H1 (cell line): ENCODE results near the gene RBM19. TPM values are rescaled to one million over a fixed set of nuclear protein-coding genes. Genes with fewer than 3 reads are reported as not detected.
A peak's percentile ranks its signal among the peaks of the same experiment; 100 is the strongest.

Experiments
- CTCF ChIA-PET: fragments of 300-600 bp; sonication (Branson Sonifier 250); formaldehyde crosslinking; loops from one replicate; lab custom pipeline; 2021; ENCODE audit not compliant: partially characterized antibody; lab: Charles Lee
- POLR2A ChIA-PET: fragments of 300-600 bp; sonication (Branson Sonifier 250); formaldehyde crosslinking; loops from one replicate; lab custom pipeline; 2021; ENCODE audit warnings: inconsistent platforms; ENCODE audit not compliant: partially characterized antibody; lab: Charles Lee
- DNase-seq, 2 experiments: peaks; one replicate each; pipeline versions ENCODE4 v3.0.0 to v3.0.0-alpha.2; 2010 to 2022; ENCODE audit warnings: low spot score in 2 of 2, low read depth in 1 of 2, mixed read lengths in 1 of 2
- FAIRE-seq: peaks from 2 replicates; lab custom pipeline; 2011; peaks lifted over from hg19 to GRCh38; lab: Jason Lieb, UNC
- H2AFZ ChIP-seq: 2 replicates; pipeline ENCODE4 v1.8.1; 2012; ENCODE audit warnings: low read length, inconsistent platforms
- H2AK5ac ChIP-seq: 2 replicates; pipeline ENCODE4 v1.6.1; 2013; ENCODE audit warnings: low read depth, low read length
- H2BK120ac ChIP-seq: replicated peaks from 2 replicates; pipeline ENCODE3; 2013; ENCODE audit warnings: low read depth, low read length, inconsistent platforms
- H2BK12ac ChIP-seq: 2 replicates; pipeline ENCODE4 v1.6.1; 2013; ENCODE audit warnings: low read depth, low read length
- H2BK15ac ChIP-seq: 2 replicates; pipeline ENCODE4 v1.6.1; 2013; ENCODE audit warnings: low read length
- H2BK20ac ChIP-seq: 2 replicates; pipeline ENCODE4 v1.6.1; 2013; ENCODE audit warnings: low read length
- H2BK5ac ChIP-seq: 2 replicates; pipeline ENCODE4 v1.6.1; 2013; ENCODE audit warnings: low read depth, low read length
- H3K14ac ChIP-seq: 2 replicates; pipeline ENCODE4 v1.6.1; 2013; ENCODE audit warnings: inconsistent platforms; ENCODE audit not compliant: insufficient read length
- H3K18ac ChIP-seq: 2 replicates; pipeline ENCODE4 v1.6.1; 2013; ENCODE audit warnings: low read length; ENCODE audit errors: extremely low read depth
- H3K23ac ChIP-seq: 2 replicates; pipeline ENCODE4 v1.6.1; 2013; ENCODE audit warnings: inconsistent platforms; ENCODE audit not compliant: insufficient read length
- H3K23me2 ChIP-seq: 2 replicates; pipeline ENCODE4 v1.6.1; 2013; ENCODE audit warnings: low read depth, low read length
- H3K27ac ChIP-seq: 2 replicates; pipeline ENCODE4 v1.6.1; 2011; ENCODE audit warnings: low read depth, low read length, inconsistent platforms
- H3K27me3 ChIP-seq, 4 experiments: replicated peaks in 1 of 4; 1 replicate in 1 of 4; 2 replicates in 3 of 4; pipeline versions ENCODE4 v1.6.1 to v1.8.1; 2011 to 2013; ENCODE audit warnings: low read length in 3 of 4, mild to moderate bottlenecking in 3 of 4, inconsistent platforms in 2 of 4, mixed read lengths in 2 of 4, moderate library complexity in 1 of 4; ENCODE audit not compliant: control insufficient read depth in 3 of 4, insufficient read depth in 3 of 4; ENCODE audit errors: extremely low read depth in 1 of 4
- H3K36me3 ChIP-seq, 4 experiments: 2 replicates each; pipeline versions ENCODE4 v1.6.1 to v1.8.1; 2011 to 2013; ENCODE audit warnings: mild to moderate bottlenecking in 4 of 4, low read length in 3 of 4, moderate library complexity in 2 of 4, control low read depth in 1 of 4, inconsistent platforms in 1 of 4; ENCODE audit not compliant: insufficient read depth in 4 of 4, control insufficient read depth in 2 of 4
- H3K4ac ChIP-seq: replicated peaks from 2 replicates; pipeline ENCODE3; 2013; ENCODE audit warnings: low read length, low read depth, mixed read lengths, inconsistent platforms; ENCODE audit not compliant: insufficient read length
- H3K4me1 ChIP-seq, 4 experiments: replicated peaks in 1 of 4; 1 replicate in 1 of 4; 2 replicates in 3 of 4; pipeline versions ENCODE4 v1.6.1 to v1.8.1; 2011 to 2013; ENCODE audit warnings: low read length in 3 of 4, inconsistent platforms in 2 of 4, mixed read lengths in 1 of 4; ENCODE audit not compliant: insufficient read depth in 4 of 4, control insufficient read depth in 3 of 4
- H3K4me2 ChIP-seq, 2 experiments: 2 replicates each; pipeline versions ENCODE4 v1.6.1 to v1.8.1; 2011 to 2013; ENCODE audit warnings: low read depth in 2 of 2, low read length in 2 of 2, control low read depth in 1 of 2, inconsistent platforms in 1 of 2, mild to moderate bottlenecking in 1 of 2; ENCODE audit not compliant: insufficient read depth in 1 of 2
- H3K4me3 ChIP-seq, 4 experiments: fragments of 200-600, 300-600 bp in 1 of 4; sonication (generic), shearing (Covaris generic), sonication (Bioruptor Twin) in 1 of 4; 2 replicates each; pipeline versions ENCODE4 v1.5.1 to v1.8.1; 2011 to 2016; ENCODE audit warnings: low read length in 4 of 4, low read depth in 3 of 4, control low read depth in 2 of 4, inconsistent platforms in 2 of 4, mild to moderate bottlenecking in 2 of 4, mixed read lengths in 1 of 4, moderate library complexity in 1 of 4; ENCODE audit not compliant: insufficient read depth in 2 of 4; ENCODE audit errors: extremely low read depth in 1 of 4
- H3K56ac ChIP-seq: replicated peaks from 2 replicates; pipeline ENCODE3; 2013; ENCODE audit warnings: low read depth, mild to moderate bottlenecking, mixed read lengths, low read length, inconsistent platforms; ENCODE audit not compliant: insufficient read length
- H3K79me1 ChIP-seq: 2 replicates; pipeline ENCODE4 v1.6.1; 2013; ENCODE audit warnings: low read depth, low read length, control low read depth
- H3K79me2 ChIP-seq, 2 experiments: 2 replicates each; pipeline versions ENCODE4 v1.6.1 to v1.8.1; 2012 to 2013; ENCODE audit warnings: low read length in 2 of 2, mild to moderate bottlenecking in 2 of 2, inconsistent platforms in 1 of 2; ENCODE audit not compliant: insufficient read depth in 2 of 2, control insufficient read depth in 1 of 2
- H3K9ac ChIP-seq, 4 experiments: replicated peaks in 1 of 4; 1 replicate in 1 of 4; 2 replicates in 3 of 4; pipeline versions ENCODE4 v1.6.1 to v1.8.1; 2011 to 2013; ENCODE audit warnings: low read depth in 3 of 4, low read length in 3 of 4, control low read depth in 2 of 4, mild to moderate bottlenecking in 2 of 4, moderate library complexity in 2 of 4, inconsistent platforms in 1 of 4; ENCODE audit errors: extremely low read depth in 1 of 4
- H3K9me3 ChIP-seq, 2 experiments: 2 replicates each; pipeline versions ENCODE4 v1.6.1 to v1.8.1; 2012 to 2013; ENCODE audit warnings: mild to moderate bottlenecking in 2 of 2, moderate library complexity in 2 of 2, control low read depth in 1 of 2, inconsistent platforms in 1 of 2, low read depth in 1 of 2, low read length in 1 of 2, mixed read lengths in 1 of 2; ENCODE audit not compliant: insufficient read depth in 2 of 2
- H4K20me1 ChIP-seq, 2 experiments: replicated peaks in 1 of 2; 2 replicates each; pipeline versions ENCODE3 to v1.8.1; 2011 to 2013; ENCODE audit warnings: inconsistent platforms in 2 of 2, low read length in 2 of 2, mild to moderate bottlenecking in 1 of 2; ENCODE audit not compliant: insufficient read depth in 2 of 2, control insufficient read depth in 1 of 2
- H4K5ac ChIP-seq: 2 replicates; pipeline ENCODE4 v1.6.1; 2013; ENCODE audit warnings: low read length, low read depth, mixed read lengths, inconsistent platforms; ENCODE audit not compliant: insufficient read length
- H4K8ac ChIP-seq: 2 replicates; pipeline ENCODE4 v1.8.0; 2013; ENCODE audit warnings: mild to moderate bottlenecking, moderate library complexity, low read length, inconsistent platforms; ENCODE audit not compliant: insufficient read depth; ENCODE audit errors: extremely low read depth
- H4K91ac ChIP-seq: replicated peaks from 2 replicates; pipeline ENCODE3; 2013; ENCODE audit warnings: low read length, mixed read lengths, inconsistent platforms; ENCODE audit not compliant: insufficient read length
- ATF3 ChIP-seq: IDR thresholded peaks from 2 replicates; pipeline ENCODE4 v1.6.1; 2011; ENCODE audit warnings: low read depth, mild to moderate bottlenecking, low read length; ENCODE audit not compliant: insufficient read depth
- BRCA1 ChIP-seq: IDR thresholded peaks from 2 replicates; pipeline ENCODE4 v1.6.1; 2012; ENCODE audit warnings: low read depth, low read length, improper control_type of control experiment
- CTBP2 ChIP-seq: IDR thresholded peaks from 2 replicates; pipeline ENCODE4 v1.7.0; 2011; ENCODE audit warnings: borderline replicate concordance, mild to moderate bottlenecking, moderate library complexity, mixed read lengths, low read length; ENCODE audit not compliant: insufficient read depth, insufficient read length
- KDM5A ChIP-seq: fragments of 200-600 bp; IDR thresholded peaks from 2 replicates; pipeline ENCODE4 v1.7.1; 2012; ENCODE audit warnings: mild to moderate bottlenecking, low read length, inconsistent platforms, mixed read lengths
- RBBP5 ChIP-seq: IDR thresholded peaks from 2 replicates; pipeline ENCODE4 v1.7.1; 2012; ENCODE audit warnings: low read depth, mild to moderate bottlenecking, inconsistent platforms, low read length, moderate library complexity, borderline replicate concordance
- SRF ChIP-seq: IDR thresholded peaks from 2 replicates; pipeline ENCODE4 v1.6.1; 2011; ENCODE audit warnings: mild to moderate bottlenecking, low read depth, low read length, moderate library complexity
- SUZ12 ChIP-seq: fragments of 200-600 bp; sonication (generic); IDR thresholded peaks from 2 replicates; pipeline ENCODE4 v1.6.1; 2012; ENCODE audit warnings: mild to moderate bottlenecking, inconsistent platforms, low read length, moderate library complexity, mixed read lengths
- TBP ChIP-seq: IDR thresholded peaks from 2 replicates; pipeline ENCODE4 v1.6.1; 2011; ENCODE audit warnings: low read depth, low read length, improper control_type of control experiment
- ZNF274 ChIP-seq: IDR thresholded peaks from 2 replicates; pipeline ENCODE4 v1.7.0; 2012; ENCODE audit warnings: low read length, borderline replicate concordance; ENCODE audit errors: extremely low read depth
- WGBS, 2 experiments: shearing (Covaris generic) in 1 of 2; methylation state at CpG; one replicate each; pipeline versions ENCODE4 v1.1.6 to v1.1.7; 2013 to 2015; ENCODE audit warnings: low lambda C conversion rate in 2 of 2, mixed read lengths in 2 of 2, inconsistent platforms in 1 of 2, low coverage in 1 of 2, missing lambda C conversion rate in 1 of 2; ENCODE audit not compliant: insufficient replicate concordance in 2 of 2, insufficient coverage in 1 of 2, insufficient read length in 1 of 2; ENCODE audit errors: extremely low coverage in 1 of 2, missing lambda C conversion rate in 1 of 2; 5-methylcytosine and 5-hydroxymethylcytosine counted together
- polyA plus RNA-seq, 7 experiments: library from polyadenylated mRNA; depleted of rRNA in 3 of 7; stranded (reverse) in 5 of 7; unstranded in 2 of 7; fragments of >200 nt in 5 of 7; fragments of 200-250 nt in 2 of 7; gene quantifications; 1 replicate in 5 of 7; 2 replicates in 1 of 7; 4 replicates in 1 of 7; pipeline versions ENCODE4 v1.2.1 to v1.2.3, GENCODE V29; 2011 to 2013; ENCODE audit warnings: missing spikeins in 2 of 7, mixed read lengths in 2 of 7
- total RNA-seq: library from RNA; stranded (reverse); fragmentation: NEBNext Ultra II Directional; extraction: Animal tissue kit (Norgen Biotek cat#: 25700); gene quantifications from 2 replicates; pipeline ENCODE4 v1.2.1, GENCODE V29; 2021

The RBM19 gene
- total and polyA plus RNA-seq, 2 of the 8 experiments (the other 6 are each of a cell fraction or from before 2014, with no cell fraction given) = 23.4 to 61.9 TPM

GRCh38 chr12:113858841-113859386, 107.2 kb downstream of the RBM19 start:
- Histone ChIP-seq H3K9me3 (no peaks in the 10 kb centered on the region), H3K4me2 (no peak overlapping the region), H2BK20ac (0 out of 2 replicates have a peak overlapping the region, but pooled peaks have one; percentile 41), H2BK12ac (peak overlapping the region; percentile 77), H2BK120ac (no peak overlapping the region), H4K5ac (no peak overlapping the region), H4K91ac (no peak overlapping the region), H2AFZ (no peak overlapping the region), H3K27me3 (no peaks in the 10 kb centered on the region), H3K36me3 (peaks cover 0 to 4% (median 2%) of the 10 kb centered on the region in 4 experiments; a peak in 2 of 8 replicates), H2BK5ac (0 out of 2 replicates have a peak overlapping the region, but pooled peaks have one; percentile 5), H3K23ac (no peak overlapping the region), H3K18ac (no peak overlapping the region), H3K79me1 (no peaks in the 10 kb centered on the region), H3K4me1 (peaks cover 23 to 45% (median 35%) of the 10 kb centered on the region in 4 experiments), H4K20me1 (no peaks in the 10 kb centered on the region), H4K8ac (no peak overlapping the region; the same call in 1 of the 2 replicates), H3K27ac (no peak overlapping the region), H3K9ac (no peak overlapping the region), H3K14ac (no peak overlapping the region)
- FAIRE-seq = no peak
- no peak for DNase-seq
- POLR2A ChIA-PET = interaction anchor here (2.8 kb wide), 1 partner anchor 8 kb away, joined by 14 read pairs; no protein-coding TSS in a partner anchor
- CTCF ChIA-PET = interaction anchor here (1.3 to 6.6 kb wide), 12 partner anchors 8 to 73 kb away, joined by 3 to 37 read pairs (median 10); no protein-coding TSS in a partner anchor
- TF ChIP-seq ZNF274 (no peak), ATF3 (no peak), TBP (no peak), CTBP2 (no peak), SUZ12 (no peak), RBBP5 (no peak), BRCA1 (no peak), SRF (no peak), KDM5A (no peak)
- TF ChIP-seq, all 59 proteins: peak for 0
- 80% methylated on average over 8 of the region's 8 CpGs; no CpG with 5 or more reads in 1 of the 2 experiments for WGBS, 2 experiments
- no peaks in the 10 kb centered on the region for H3K79me2 ChIP-seq
- H3K4ac ChIP-seq = no peak overlapping the region
- H2AK5ac ChIP-seq = no peak overlapping the region; the same call in 1 of the 2 replicates
- no peak overlapping the region for H3K56ac ChIP-seq
- no peaks in the 10 kb centered on the region for H3K23me2 ChIP-seq
- 0 out of 2 replicates have a peak overlapping the region, but pooled peaks have one; percentile 29 for H2BK15ac ChIP-seq
- no peak overlapping the region; a peak in 1 of 8 replicates for H3K4me3 ChIP-seq
